ENCODE measurements around the gene LUM.

Gene LUM

DNA sequence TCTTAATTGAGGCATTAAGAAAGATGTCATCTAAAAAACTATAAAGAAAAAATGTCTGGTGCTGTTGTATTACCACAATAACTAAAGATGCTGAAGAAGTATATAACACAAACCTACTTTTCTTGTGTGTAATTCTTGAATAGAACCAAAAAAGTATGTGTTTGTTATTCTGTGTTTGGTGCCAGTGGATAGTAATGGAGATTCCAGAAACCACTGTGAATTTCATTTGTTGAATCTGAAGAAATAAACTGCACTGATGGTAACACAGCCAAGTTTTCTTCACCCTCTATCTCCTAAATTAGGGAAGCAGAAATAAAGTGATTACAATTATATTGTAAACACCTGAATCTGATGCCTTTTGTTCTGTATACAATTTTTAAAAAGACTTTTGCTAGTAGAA lies 40.4 kb downstream of the LUM start:
- Histone ChIP-seq H3K27ac (no peak overlapping the region), H3K9me3 (no peaks in the 10 kb centered on the region), H3K27me3 (no peaks in the 10 kb centered on the region), H3K36me3 (no peaks in the 10 kb centered on the region), H3K4me3 (no peak overlapping the region), H3K4me1 (peaks cover 0 to 19% (median 0%) of the 10 kb centered on the region in 4 donors)
- TF ChIP-seq, protein P1, sequence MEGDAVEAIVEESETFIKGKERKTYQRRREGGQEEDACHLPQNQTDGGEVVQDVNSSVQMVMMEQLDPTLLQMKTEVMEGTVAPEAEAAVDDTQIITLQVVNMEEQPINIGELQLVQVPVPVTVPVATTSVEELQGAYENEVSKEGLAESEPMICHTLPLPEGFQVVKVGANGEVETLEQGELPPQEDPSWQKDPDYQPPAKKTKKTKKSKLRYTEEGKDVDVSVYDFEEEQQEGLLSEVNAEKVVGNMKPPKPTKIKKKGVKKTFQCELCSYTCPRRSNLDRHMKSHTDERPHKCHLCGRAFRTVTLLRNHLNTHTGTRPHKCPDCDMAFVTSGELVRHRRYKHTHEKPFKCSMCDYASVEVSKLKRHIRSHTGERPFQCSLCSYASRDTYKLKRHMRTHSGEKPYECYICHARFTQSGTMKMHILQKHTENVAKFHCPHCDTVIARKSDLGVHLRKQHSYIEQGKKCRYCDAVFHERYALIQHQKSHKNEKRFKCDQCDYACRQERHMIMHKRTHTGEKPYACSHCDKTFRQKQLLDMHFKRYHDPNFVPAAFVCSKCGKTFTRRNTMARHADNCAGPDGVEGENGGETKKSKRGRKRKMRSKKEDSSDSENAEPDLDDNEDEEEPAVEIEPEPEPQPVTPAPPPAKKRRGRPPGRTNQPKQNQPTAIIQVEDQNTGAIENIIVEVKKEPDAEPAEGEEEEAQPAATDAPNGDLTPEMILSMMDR (IDR thresholded peaks at IDR 0.05): no peak
- intact Hi-C loops (cut with DNase I; ENCODE audit: low total_unique reads): no loop called here
- DNase-seq: no peak

- TF ChIP-seq, protein P1 (IDR thresholded peaks at IDR 0.05): no peak
- Histone ChIP-seq H3K27ac (no peak overlapping the region), H3K4me3 (no peak overlapping the region), H3K36me3 (no peaks in the 10 kb centered on the region), H3K4me1 (no peaks in the 10 kb centered on the region), H3K27me3 (no peaks in the 10 kb centered on the region), H3K9me3 (no peaks in the 10 kb centered on the region)
- intact Hi-C loops (cut with DNase I; ENCODE audit: low total_unique reads): no loop called here
- no peak for DNase-seq
These were observed 45.9 kb downstream of the LUM start for GRCh38 chr12:91065396-91065795.

DNA sequence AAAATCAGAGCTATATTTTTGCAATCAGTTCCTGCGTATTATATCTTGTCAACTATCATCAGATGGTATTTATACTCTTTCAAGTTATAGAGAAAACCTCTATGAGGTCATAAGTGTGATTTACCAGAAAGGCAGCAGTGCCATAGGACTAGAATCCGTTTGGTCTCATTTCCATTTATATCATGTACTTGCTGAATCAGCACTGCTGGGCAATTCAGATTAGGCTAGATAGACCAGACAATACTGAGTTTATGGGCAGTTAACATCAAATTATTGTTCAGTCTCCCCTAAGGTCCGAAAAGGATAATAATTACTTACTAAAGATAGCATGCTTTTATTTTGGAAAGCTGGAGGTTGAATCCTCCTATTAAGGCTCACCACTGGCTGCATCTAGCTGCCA lies 46.7 kb downstream of the LUM start:
- TF ChIP-seq, protein P1 (IDR thresholded peaks at IDR 0.05): no peak
- H3K27me3 ChIP-seq: no peaks in the 10 kb centered on the region
- no peak overlapping the region for H3K4me3 ChIP-seq
- intact Hi-C loops (cut with DNase I; ENCODE audit: low total_unique reads): no loop called here
- H3K9me3 ChIP-seq: no peaks in the 10 kb centered on the region
- no peaks in the 10 kb centered on the region for H3K36me3 ChIP-seq
- no peak for DNase-seq
- H3K4me1 ChIP-seq: no peaks in the 10 kb centered on the region
- no peak overlapping the region for H3K27ac ChIP-seq

GRCh38 chr12:91061091-91061490 lies 50.2 kb downstream of the LUM start:
- H3K4me3 ChIP-seq: no peak overlapping the region
- no peaks in the 10 kb centered on the region for H3K27me3 ChIP-seq
- no peaks in the 10 kb centered on the region for H3K9me3 ChIP-seq
- no peaks in the 10 kb centered on the region for H3K36me3 ChIP-seq
- intact Hi-C loops (cut with DNase I; ENCODE audit: low total_unique reads): no loop called here
- no peaks in the 10 kb centered on the region for H3K4me1 ChIP-seq
- TF ChIP-seq, protein P1 (IDR thresholded peaks at IDR 0.05): no peak
- no peak overlapping the region for H3K27ac ChIP-seq
- no peak for DNase-seq

- Histone ChIP-seq H3K9me3 (no peaks in the 10 kb centered on the region), H3K4me1 (peaks cover 0 to 3% (median 0%) of the 10 kb centered on the region in 4 donors), H3K27me3 (no peaks in the 10 kb centered on the region), H3K36me3 (no peaks in the 10 kb centered on the region), H3K4me3 (no peak overlapping the region), H3K27ac (no peak overlapping the region)
- TF ChIP-seq, protein P1 (IDR thresholded peaks at IDR 0.05): no peak
- no peak for DNase-seq
- intact Hi-C loops (cut with DNase I; ENCODE audit: low total_unique reads): no loop called here
These were observed 52.1 kb downstream of the LUM start for GRCh38 chr12:91059211-91059610.

GRCh38 chr12:91058786-91059185 lies 52.5 kb downstream of the LUM start:
- DNase-seq: no peak
- intact Hi-C loops (cut with DNase I; ENCODE audit: low total_unique reads): no loop called here
- TF ChIP-seq, protein P1 (IDR thresholded peaks at IDR 0.05): no peak
- Histone ChIP-seq H3K36me3 (no peaks in the 10 kb centered on the region), H3K9me3 (no peaks in the 10 kb centered on the region), H3K27ac (no peak overlapping the region), H3K27me3 (no peaks in the 10 kb centered on the region), H3K4me1 (peaks cover 0 to 7% (median 0%) of the 10 kb centered on the region in 4 donors), H3K4me3 (no peak overlapping the region)
